ENCODE data around the gene ATF7IP2.
A peak's percentile ranks its signal among the peaks of the same experiment; 100 is the strongest.
"Not testable (repeated sequence)": the region's sequence is repeated elsewhere in the genome, so short reads cannot be mapped to it uniquely, and the experiment has no call there.

The ATF7IP2 gene

GRCh38 chr16:10465821-10466220, 80.0 kb downstream of the ATF7IP2 start:
- DNase-seq, result no peak

- no peak for DNase-seq
These were observed 80.5 kb downstream of the ATF7IP2 start for GRCh38 chr16:10466313-10466712.

- no peak for DNase-seq
These were observed 81.0 kb downstream of the ATF7IP2 start for GRCh38 chr16:10466861-10467260.

GRCh38 chr16:10476636-10477035, 90.8 kb downstream of the ATF7IP2 start:
- DNase-seq, result not testable (repeated sequence)

DNA sequence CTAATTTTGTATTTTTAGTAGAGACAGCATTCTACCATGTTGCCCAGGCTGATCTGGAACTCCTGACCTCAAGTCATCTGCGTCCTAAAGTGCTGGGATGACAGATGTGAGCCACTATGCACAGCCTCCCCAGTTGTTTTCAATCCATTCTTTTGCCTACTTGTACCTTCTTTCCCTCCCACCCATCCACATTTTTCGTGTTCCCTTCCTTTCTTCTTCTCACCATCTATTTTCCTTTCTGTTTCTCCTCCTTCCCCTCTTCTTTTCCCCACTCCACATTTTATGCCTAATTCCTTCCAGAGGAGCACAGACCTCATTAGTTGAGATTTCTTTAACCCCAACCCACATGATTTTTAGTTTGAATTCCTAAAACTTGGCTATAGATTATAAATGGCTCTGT, 94.3 kb downstream of the ATF7IP2 start:
- no peak for DNase-seq

GRCh38 chr16:10485159-10485558, 99.3 kb downstream of the ATF7IP2 start:
- DNase-seq, result no peak

DNA sequence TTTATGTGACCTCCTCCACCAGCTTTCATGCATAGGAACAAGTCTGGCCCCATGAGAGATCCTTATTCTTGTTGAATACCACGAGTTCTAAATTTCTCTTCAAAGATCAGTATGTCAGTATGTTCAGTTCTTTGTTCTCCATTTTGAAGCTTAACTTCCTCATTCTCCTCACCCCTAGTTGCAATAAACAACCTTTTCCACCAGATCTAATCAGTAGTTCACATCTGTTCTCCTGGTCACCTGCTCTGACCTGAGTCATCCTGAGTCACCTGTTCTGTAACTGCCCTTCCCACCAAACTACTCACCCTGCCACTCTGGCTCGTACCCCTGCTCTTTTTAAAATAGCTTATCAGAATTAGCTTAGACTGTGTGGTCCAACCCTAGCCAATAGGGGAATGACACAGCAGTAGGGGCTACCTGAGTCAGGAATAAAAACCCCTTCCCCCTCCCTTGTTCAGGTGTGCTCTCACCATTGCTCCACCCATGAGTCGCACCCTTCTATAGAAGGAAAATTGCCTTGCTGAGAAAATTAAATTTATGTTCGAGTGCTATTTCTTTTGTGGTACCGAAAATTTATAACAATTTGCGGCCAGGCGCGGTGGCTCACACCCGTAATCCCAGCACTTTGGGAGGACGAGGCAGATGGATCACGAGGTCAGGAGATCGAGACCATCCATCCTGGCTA, 100.0 kb downstream of the ATF7IP2 start:
- DNase-seq, result peak; percentile 85

- no peak for DNase-seq
These were observed 104.3 kb downstream of the ATF7IP2 start for GRCh38 chr16:10490141-10490540.

- DNase-seq, result no peak
These were observed 107.4 kb downstream of the ATF7IP2 start for GRCh38 chr16:10493276-10493675.

- peak; percentile 51 for DNase-seq
These were observed 108.6 kb downstream of the ATF7IP2 start for GRCh38 chr16:10494343-10495030.

- DNase-seq, result no peak
These were observed 109.1 kb downstream of the ATF7IP2 start for GRCh38 chr16:10495031-10495345.

DNA sequence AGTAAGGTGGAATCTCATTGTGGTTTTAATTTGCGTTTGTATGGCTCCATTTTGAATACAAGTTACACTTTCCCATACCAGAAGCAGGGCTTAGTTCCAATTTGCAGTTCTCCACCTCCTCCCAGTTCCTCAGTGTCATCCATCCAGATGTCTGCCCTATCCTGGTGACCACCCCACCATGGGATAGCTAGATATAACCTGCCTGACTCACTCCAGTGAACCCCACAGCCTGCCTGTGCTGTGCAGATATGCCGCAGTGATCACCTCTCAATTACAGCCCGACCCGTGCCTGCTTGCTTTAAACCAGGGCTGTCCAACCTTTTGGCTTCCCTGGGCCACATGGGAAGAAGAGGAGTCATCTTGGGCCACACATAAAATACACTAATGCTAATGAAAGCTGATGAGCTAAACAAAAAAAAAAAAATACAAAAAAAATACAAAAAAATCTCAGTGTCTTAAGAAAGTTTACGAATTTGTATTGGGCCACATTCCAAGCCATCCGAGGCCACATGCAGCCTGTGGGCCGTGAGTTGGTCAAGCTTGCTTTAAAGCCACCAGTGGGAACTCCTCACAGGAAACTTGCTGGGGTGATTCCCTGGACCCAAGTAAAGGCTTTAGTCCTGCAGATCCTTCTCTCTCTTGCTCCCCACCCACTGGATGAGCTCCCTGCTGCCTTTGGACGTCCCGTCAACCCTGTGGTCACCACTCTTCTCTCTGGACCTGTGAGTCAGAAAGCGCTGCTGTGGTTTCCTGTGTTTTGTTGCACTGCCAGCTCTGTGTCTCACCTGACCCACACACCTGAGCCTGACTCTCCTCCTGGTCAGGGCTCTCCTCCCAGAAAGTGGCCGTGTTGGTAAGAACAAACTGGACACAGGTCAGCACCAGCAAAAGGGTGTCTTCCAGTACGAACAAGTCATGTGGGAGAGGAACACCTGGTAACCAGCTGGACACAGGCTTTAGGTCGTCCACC, 111.6 kb downstream of the ATF7IP2 start:
- no peak for DNase-seq

- DNase-seq, result no peak
These were observed 114.7 kb downstream of the ATF7IP2 start for GRCh38 chr16:10500582-10500981.

- DNase-seq, result no peak
These were observed 115.3 kb downstream of the ATF7IP2 start for GRCh38 chr16:10501016-10501607.

DNA sequence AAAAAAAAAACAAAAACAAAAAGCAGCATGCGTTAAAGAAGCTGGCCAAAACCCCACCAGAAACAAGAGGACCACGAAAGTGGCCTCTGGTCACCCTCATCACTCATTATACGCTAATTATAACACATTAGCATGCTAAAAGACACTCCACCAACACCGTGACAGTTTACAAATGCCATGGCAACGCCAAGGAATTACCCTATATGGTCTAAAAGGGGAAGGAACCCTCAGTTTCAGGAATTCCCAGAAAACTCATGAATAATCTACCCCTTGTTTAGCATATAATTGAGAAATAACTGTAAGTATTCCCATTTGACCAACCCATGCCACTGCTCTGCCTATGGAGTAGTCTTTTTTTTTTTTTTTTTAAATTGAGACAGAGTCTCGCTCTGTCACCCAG, 116.9 kb downstream of the ATF7IP2 start:
- peak; percentile 38 for DNase-seq

DNA sequence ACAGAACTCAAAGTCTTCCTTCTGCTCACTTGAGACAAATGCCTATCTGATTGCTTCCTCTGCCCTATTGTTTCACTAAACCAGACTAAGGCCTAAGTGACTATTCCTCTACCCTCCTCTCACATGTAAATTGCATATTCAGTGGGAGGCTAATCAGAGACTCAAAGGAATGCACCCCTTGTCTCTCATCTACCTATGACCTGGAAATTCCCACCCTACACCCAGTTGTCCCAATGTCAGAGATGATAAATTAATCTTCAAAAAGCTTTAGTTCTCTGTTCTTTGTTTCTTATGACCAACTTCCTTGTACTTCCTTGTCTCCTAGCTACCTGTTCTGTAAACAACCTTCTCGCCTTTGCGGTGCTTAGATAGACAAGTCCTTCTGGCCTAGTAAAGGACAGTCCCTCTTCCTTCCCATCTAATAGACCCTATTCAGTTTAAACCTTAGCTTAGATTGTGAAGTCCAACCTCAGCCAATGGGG, 118.6 kb downstream of the ATF7IP2 start:
- DNase-seq, result no peak

DNA sequence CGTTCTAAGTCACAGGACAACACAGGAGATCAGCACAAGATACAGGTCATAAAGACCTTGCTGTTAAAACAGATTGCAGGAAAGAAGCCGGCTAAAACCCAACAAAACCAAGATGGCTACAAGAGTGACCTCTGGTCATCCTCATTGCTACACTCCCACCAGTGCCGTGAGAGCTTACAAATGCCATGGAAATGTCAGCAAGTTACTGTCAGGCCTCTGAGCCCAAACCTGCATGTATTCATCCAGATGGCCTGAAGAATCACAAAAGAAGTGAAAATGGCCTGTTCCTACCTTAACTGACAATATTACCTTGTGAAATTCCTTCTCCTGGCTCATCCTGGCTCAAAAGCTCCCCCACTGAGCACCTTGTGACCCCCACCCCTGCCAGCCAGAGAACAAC, 119.4 kb downstream of the ATF7IP2 start:
- not testable (repeated sequence) for DNase-seq

GRCh38 chr16:10509534-10510025, 123.7 kb downstream of the ATF7IP2 start:
- peak; percentile 78 for DNase-seq

- no peak for DNase-seq
These were observed 124.4 kb downstream of the ATF7IP2 start for GRCh38 chr16:10510279-10510678.

- no peak for DNase-seq
These were observed 126.0 kb downstream of the ATF7IP2 start for GRCh38 chr16:10511829-10512228.

GRCh38 chr16:10514369-10515055, 128.7 kb downstream of the ATF7IP2 start:
- DNase-seq, result peak; percentile 88

DNA sequence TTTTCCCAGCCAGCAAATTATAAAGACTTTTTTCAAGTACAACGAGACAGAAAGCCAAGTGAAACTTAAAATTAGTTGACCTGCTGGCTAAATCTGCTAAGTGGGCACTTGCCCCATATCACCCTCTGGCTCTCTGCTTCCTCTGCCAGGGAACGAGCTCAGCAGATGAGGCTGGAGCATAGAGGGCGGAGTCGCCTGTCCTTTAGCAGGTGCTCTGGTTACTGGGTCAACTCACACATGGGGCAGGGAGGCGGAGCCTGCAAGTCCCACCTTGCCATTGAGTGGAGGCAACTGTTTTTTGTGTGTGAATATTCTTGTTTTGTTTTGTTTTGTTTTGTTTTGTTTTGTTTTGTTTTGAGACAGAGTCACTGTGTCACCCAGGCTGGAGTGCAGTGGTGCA, 132.0 kb downstream of the ATF7IP2 start:
- no peak for DNase-seq

Measured in MV-4-11 (cell line).